H9 (cell line): ENCODE data around the gene CREB3L2. TPM values are rescaled to one million over a fixed set of nuclear protein-coding genes. Genes with fewer than 3 reads are reported as not detected.

Source experiments
- DNase-seq: peaks from one replicate; pipeline ENCODE4 v3.0.0-alpha.2; 2017
- H2AFZ ChIP-seq: one replicate; pipeline ENCODE4 v1.6.1; 2013; ENCODE audit warnings: mild to moderate bottlenecking, low read length, control low read depth, moderate library complexity
- H2AK5ac ChIP-seq: 2 replicates; pipeline ENCODE4 v1.6.1; 2013; ENCODE audit warnings: low read length, control low read depth, mixed read lengths; ENCODE audit not compliant: insufficient read length
- H2BK120ac ChIP-seq: one replicate; pipeline ENCODE4 v1.6.1; 2013; ENCODE audit warnings: low read depth, mild to moderate bottlenecking, low read length, control low read depth, inconsistent platforms; ENCODE audit not compliant: poor library complexity, severe bottlenecking
- H2BK12ac ChIP-seq: 2 replicates; pipeline ENCODE4 v1.6.1; 2013; ENCODE audit warnings: low read length, control low read depth, mixed read lengths, low read depth; ENCODE audit not compliant: insufficient read length
- H2BK15ac ChIP-seq: 2 replicates; pipeline ENCODE4 v1.6.1; 2013; ENCODE audit warnings: low read depth, low read length, control low read depth
- H2BK20ac ChIP-seq: one replicate; pipeline ENCODE4 v1.6.1; 2013; ENCODE audit warnings: low read depth, mild to moderate bottlenecking, low read length, control low read depth, inconsistent platforms; ENCODE audit not compliant: poor library complexity, severe bottlenecking
- H2BK5ac ChIP-seq: 2 replicates; pipeline ENCODE4 v1.6.1; 2013; ENCODE audit warnings: low read length, control low read depth, mixed read lengths; ENCODE audit not compliant: insufficient read length
- H3K14ac ChIP-seq: 2 replicates; pipeline ENCODE4 v1.6.1; 2013; ENCODE audit warnings: low read length, control low read depth; ENCODE audit not compliant: insufficient read depth
- H3K18ac ChIP-seq: 2 replicates; pipeline ENCODE4 v1.6.1; 2013; ENCODE audit warnings: low read depth, mild to moderate bottlenecking, mixed read lengths, low read length, control low read depth; ENCODE audit not compliant: insufficient read length
- H3K23ac ChIP-seq: 2 replicates; pipeline ENCODE4 v1.6.1; 2013; ENCODE audit warnings: low read length, control low read depth, mixed read lengths, low read depth; ENCODE audit not compliant: insufficient read length
- H3K23me2 ChIP-seq: 2 replicates; pipeline ENCODE4 v1.6.1; 2013; ENCODE audit warnings: low read depth, mild to moderate bottlenecking, mixed read lengths, low read length, control low read depth; ENCODE audit not compliant: insufficient read length, poor library complexity, severe bottlenecking
- H3K27ac ChIP-seq: 2 replicates; pipeline ENCODE4 v1.5.1; 2013; ENCODE audit warnings: low read length, control low read depth, mixed read lengths, low read depth; ENCODE audit not compliant: insufficient read length
- H3K27me3 ChIP-seq: 2 replicates; pipeline ENCODE4 v1.6.1; 2013; ENCODE audit warnings: low read length, control low read depth, inconsistent platforms; ENCODE audit not compliant: insufficient read depth
- H3K4ac ChIP-seq: 2 replicates; pipeline ENCODE4 v1.6.1; 2013; ENCODE audit warnings: low read depth, mild to moderate bottlenecking, control low read depth, inconsistent platforms, low read length, moderate library complexity
- H3K4me1 ChIP-seq: 2 replicates; pipeline ENCODE4 v1.6.1; 2013; ENCODE audit warnings: low read length, control low read depth, inconsistent platforms; ENCODE audit not compliant: insufficient read depth
- H3K4me2 ChIP-seq: 2 replicates; pipeline ENCODE4 v1.6.1; 2013; ENCODE audit warnings: low read length, control low read depth, mixed read lengths; ENCODE audit not compliant: insufficient read length, insufficient read depth
- H3K56ac ChIP-seq: 2 replicates; pipeline ENCODE4 v1.6.1; 2013; ENCODE audit warnings: low read depth, mild to moderate bottlenecking, mixed read lengths, low read length, control low read depth; ENCODE audit not compliant: insufficient read length
- H3K79me1 ChIP-seq: 2 replicates; pipeline ENCODE4 v1.6.1; 2013; ENCODE audit warnings: low read depth, mild to moderate bottlenecking, moderate library complexity, low read length, control low read depth, inconsistent platforms; ENCODE audit not compliant: insufficient read depth, poor library complexity, severe bottlenecking
- H3K79me2 ChIP-seq: 2 replicates; pipeline ENCODE4 v1.6.1; 2013; ENCODE audit warnings: low read length, control low read depth, inconsistent platforms; ENCODE audit not compliant: insufficient read depth
- H3K9ac ChIP-seq: 2 replicates; pipeline ENCODE4 v1.6.1; 2013; ENCODE audit warnings: low read length, control low read depth, mixed read lengths; ENCODE audit not compliant: insufficient read length; ENCODE audit errors: extremely low read depth
- H3K9me3 ChIP-seq: one replicate; pipeline ENCODE4 v1.6.1; 2013; ENCODE audit warnings: low read depth, low read length, inconsistent platforms; ENCODE audit not compliant: control insufficient read depth
- H3T11ph ChIP-seq: one replicate; pipeline ENCODE4 v1.6.1; 2013; ENCODE audit warnings: mild to moderate bottlenecking, low read length, control low read depth, inconsistent platforms
- H4K20me1 ChIP-seq: one replicate; pipeline ENCODE4 v1.6.1; 2013; ENCODE audit not compliant: control insufficient read depth, insufficient read length, insufficient read depth
- H4K5ac ChIP-seq: 2 replicates; pipeline ENCODE4 v1.6.1; 2013; ENCODE audit warnings: low read depth, mild to moderate bottlenecking, mixed read lengths, low read length, control low read depth; ENCODE audit not compliant: insufficient read length
- H4K8ac ChIP-seq: replicated peaks from 2 replicates; pipeline ENCODE4 v1.6.1; 2013; ENCODE audit warnings: low read length, control low read depth, mixed read lengths, low read depth; ENCODE audit not compliant: insufficient read length
- H4K91ac ChIP-seq: 2 replicates; pipeline ENCODE4 v1.6.1; 2013; ENCODE audit warnings: low read depth, mild to moderate bottlenecking, moderate library complexity, mixed read lengths, low read length, control low read depth; ENCODE audit not compliant: insufficient read length
- H3K27ac Mint-ChIP-seq, 3 experiments: 2 replicates in 2 of 3; 3 replicates in 1 of 3; pipeline ENCODE4 v1.8.0; 2020 to 2021; ENCODE audit warnings: mixed read lengths in 3 of 3, mild to moderate bottlenecking in 1 of 3, moderate library complexity in 1 of 3
- H3K27me3 Mint-ChIP-seq: 2 replicates; pipeline ENCODE4 v1.8.0; 2021; ENCODE audit warnings: low read depth, mild to moderate bottlenecking, moderate library complexity, mixed read lengths
- H3K36me3 Mint-ChIP-seq, 3 experiments: 2 replicates in 2 of 3; 3 replicates in 1 of 3; pipeline ENCODE4 v1.8.0; 2020 to 2021; ENCODE audit warnings: low read depth in 3 of 3, mixed read lengths in 3 of 3; ENCODE audit not compliant: insufficient read depth in 1 of 3
- H3K4me1 Mint-ChIP-seq, 2 experiments: 2 replicates each; pipeline ENCODE4 v1.8.0; 2020; ENCODE audit warnings: mixed read lengths in 2 of 2
- H3K4me3 Mint-ChIP-seq, 2 experiments: 2 replicates in 1 of 2; 3 replicates in 1 of 2; pipeline ENCODE4 v1.8.0; 2020 to 2021; ENCODE audit warnings: mild to moderate bottlenecking in 2 of 2, mixed read lengths in 2 of 2, moderate library complexity in 1 of 2
- H3K9me3 Mint-ChIP-seq, 2 experiments: 2 replicates in 1 of 2; 3 replicates in 1 of 2; pipeline ENCODE4 v1.8.0; 2020; ENCODE audit warnings: mild to moderate bottlenecking in 2 of 2, mixed read lengths in 2 of 2, moderate library complexity in 1 of 2
- whole genome bisulfite sequencing: extraction: QIAGEN DNeasy Blood & Tissue Kit; methylation state at CpG from one replicate; pipeline ENCODE4 v1.1.7; 2013; ENCODE audit warnings: missing lambda C conversion rate, low lambda C conversion rate, mixed read lengths; ENCODE audit not compliant: insufficient read length; ENCODE audit errors: extremely low coverage; 5-methylcytosine and 5-hydroxymethylcytosine counted together
- total RNA-seq: library from RNA; stranded (reverse); gene quantifications from 2 replicates; pipeline ENCODE4 v1.2.1, GENCODE V29; 2021
- TF ChIP-seq, protein P1 (sequence below): fragments of 200-600 bp; sonication (generic); conservative IDR thresholded peaks from 3 replicates; pipeline ENCODE4 v1.8.0; 2021; ENCODE audit warnings: antibody characterized with exemption, mild to moderate bottlenecking

The CREB3L2 gene
- total RNA-seq, 1 experiment from 2014 or later, result 60.7 TPM

- Histone ChIP-seq H2AFZ (no peak overlapping the region), H3K4ac (no peak overlapping the region), H2AK5ac (no peak overlapping the region), H2BK120ac (no peak overlapping the region), H2BK15ac (no peak overlapping the region), H4K91ac (no peak overlapping the region), H2BK5ac (no peak overlapping the region), H4K8ac (no peak overlapping the region), H3K9ac (no peak overlapping the region), H3K14ac (no peak overlapping the region), H3K27ac (no peak overlapping the region), H2BK20ac (no peak overlapping the region), H3K4me2 (no peak overlapping the region), H3K4me1 (peaks cover 13% of the 10 kb centered on the region; the same call in 1 of the 2 replicates), H4K20me1 (no peaks in the 10 kb centered on the region), H4K5ac (no peak overlapping the region), H3K23ac (no peak overlapping the region), H3T11ph (no peak overlapping the region), H3K79me1 (no peaks in the 10 kb centered on the region), H3K9me3 (no peaks in the 10 kb centered on the region), H3K79me2 (peaks cover 3% of the 10 kb centered on the region; the same call in 1 of the 2 replicates), H3K23me2 (no peaks in the 10 kb centered on the region), H3K56ac (no peak overlapping the region), H3K18ac (no peak overlapping the region), H2BK12ac (no peak overlapping the region), H3K27me3 (no peaks in the 10 kb centered on the region)
- Mint-ChIP-seq H3K4me3 (no peak overlapping the region), H3K9me3 (no peaks in the 10 kb centered on the region), H3K4me1 (peaks cover 34 to 36% of the 10 kb centered on the region in 2 experiments), H3K27me3 (no peaks in the 10 kb centered on the region), H3K36me3 (peaks cover 0 to 3% (median 3%) of the 10 kb centered on the region in 3 experiments; a peak in 2 of 7 replicates), H3K27ac (peak overlapping the region in 1 of 3 experiments; percentile 71; a peak in 1 of 7 replicates)
- WGBS, result no CpG with 5 or more reads among the region's 4 CpGs
- no peak for DNase-seq
- TF ChIP-seq, protein P1, sequence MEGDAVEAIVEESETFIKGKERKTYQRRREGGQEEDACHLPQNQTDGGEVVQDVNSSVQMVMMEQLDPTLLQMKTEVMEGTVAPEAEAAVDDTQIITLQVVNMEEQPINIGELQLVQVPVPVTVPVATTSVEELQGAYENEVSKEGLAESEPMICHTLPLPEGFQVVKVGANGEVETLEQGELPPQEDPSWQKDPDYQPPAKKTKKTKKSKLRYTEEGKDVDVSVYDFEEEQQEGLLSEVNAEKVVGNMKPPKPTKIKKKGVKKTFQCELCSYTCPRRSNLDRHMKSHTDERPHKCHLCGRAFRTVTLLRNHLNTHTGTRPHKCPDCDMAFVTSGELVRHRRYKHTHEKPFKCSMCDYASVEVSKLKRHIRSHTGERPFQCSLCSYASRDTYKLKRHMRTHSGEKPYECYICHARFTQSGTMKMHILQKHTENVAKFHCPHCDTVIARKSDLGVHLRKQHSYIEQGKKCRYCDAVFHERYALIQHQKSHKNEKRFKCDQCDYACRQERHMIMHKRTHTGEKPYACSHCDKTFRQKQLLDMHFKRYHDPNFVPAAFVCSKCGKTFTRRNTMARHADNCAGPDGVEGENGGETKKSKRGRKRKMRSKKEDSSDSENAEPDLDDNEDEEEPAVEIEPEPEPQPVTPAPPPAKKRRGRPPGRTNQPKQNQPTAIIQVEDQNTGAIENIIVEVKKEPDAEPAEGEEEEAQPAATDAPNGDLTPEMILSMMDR, result no peak
These were observed 67.6 kb downstream of the CREB3L2 start for GRCh38 chr7:137934176-137934826.
